GM21367 (cell line): ENCODE results near the gene PPP1CA.

Experiments
- ATAC-seq: cut with Tn5 transposase; IDR thresholded peaks from one replicate; pipeline ENCODE4 v1.9.1; 2021; ENCODE audit not compliant: unreplicated experiment

PPP1CA gene

GRCh38 chr11:67353317-67354074 is 48.2 kb downstream of the PPP1CA start, which contains the start of gene POLD4:
TSS of gene POLD4 (minus strand) at chr11:67353546. CDS start at chr11:67353399, 147 bp downstream.
- peak; percentile 60 for ATAC-seq

- ATAC-seq = no peak
Measured at GRCh38 chr11:67352546-67353316, 48.9 kb downstream of the PPP1CA start.

DNA sequence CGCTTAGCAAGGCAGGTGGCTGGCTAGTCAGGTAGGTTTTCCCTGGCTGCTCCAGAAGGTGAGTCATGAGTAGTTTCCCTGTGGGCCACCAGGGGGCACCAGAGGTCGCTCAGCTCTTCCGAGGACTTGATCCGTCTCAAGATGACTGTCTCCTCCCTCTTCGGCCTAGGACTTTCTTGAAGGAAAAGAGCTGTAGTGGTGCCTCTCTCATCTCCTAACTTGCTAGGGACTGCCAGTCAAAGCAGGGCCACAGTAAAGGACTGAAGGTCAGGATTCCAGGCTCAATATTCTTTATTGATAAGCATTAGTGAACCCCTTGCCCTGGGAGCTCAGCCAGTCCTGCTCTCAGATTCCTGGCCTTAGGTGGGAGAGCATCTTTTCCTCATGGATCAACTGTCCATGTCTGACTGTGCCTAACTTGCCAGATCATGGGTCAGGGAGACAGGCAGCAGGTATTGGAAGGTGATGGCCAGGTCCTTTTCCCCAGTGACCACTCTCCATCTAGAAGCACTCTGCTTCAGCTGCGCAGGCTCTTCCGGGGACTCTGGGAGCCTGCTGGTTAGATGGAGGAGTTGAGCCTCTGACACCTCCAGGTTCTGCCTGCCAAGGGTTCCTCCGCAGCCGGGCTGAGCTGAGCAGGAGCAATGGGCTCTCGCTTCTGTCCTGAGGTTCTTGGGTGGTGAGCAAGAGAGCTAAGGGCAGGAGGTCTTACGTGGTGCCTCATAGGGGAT is 50.2 kb downstream of the PPP1CA start:
- no peak for ATAC-seq

- no peak for ATAC-seq
Measured at GRCh38 chr11:67349928-67350465, 51.7 kb downstream of the PPP1CA start.

DNA sequence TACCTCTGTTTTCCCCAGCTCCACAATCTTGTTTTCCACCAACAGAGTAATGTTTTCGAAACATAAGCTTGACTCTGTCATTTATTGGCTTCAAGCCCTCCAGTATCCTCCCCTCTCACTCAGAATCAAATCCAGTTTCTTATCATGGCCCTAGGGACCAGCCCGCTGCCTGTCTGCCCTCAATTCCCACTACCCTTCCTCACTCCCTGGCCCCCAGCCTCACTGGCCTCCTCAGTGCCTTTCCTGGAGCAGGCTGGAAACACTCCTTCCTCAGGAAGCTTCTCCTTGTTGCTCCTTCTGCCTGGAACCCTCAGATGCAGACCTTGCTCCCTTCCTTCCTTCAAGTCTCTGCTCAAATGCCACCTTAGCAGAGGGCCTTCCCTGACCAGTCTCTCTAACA is 52.2 kb downstream of the PPP1CA start:
- ATAC-seq = no peak

GRCh38 chr11:67349036-67349435 is 52.6 kb downstream of the PPP1CA start:
- no peak for ATAC-seq
